ENCODE results near the gene VAC14. TPM values are rescaled to one million over a fixed set of nuclear protein-coding genes. Genes with fewer than 3 reads are reported as not detected.

VAC14 gene
- total RNA-seq, 1 donor from 2014 or later, result 16.1 TPM

GRCh38 chr16:70642633-70643032 lies 158.3 kb downstream of the VAC14 start:
- H3K27ac Mint-ChIP-seq, result peak overlapping the region; percentile 52
- no peaks in the 10 kb centered on the region for H3K4me1 ChIP-seq

DNA sequence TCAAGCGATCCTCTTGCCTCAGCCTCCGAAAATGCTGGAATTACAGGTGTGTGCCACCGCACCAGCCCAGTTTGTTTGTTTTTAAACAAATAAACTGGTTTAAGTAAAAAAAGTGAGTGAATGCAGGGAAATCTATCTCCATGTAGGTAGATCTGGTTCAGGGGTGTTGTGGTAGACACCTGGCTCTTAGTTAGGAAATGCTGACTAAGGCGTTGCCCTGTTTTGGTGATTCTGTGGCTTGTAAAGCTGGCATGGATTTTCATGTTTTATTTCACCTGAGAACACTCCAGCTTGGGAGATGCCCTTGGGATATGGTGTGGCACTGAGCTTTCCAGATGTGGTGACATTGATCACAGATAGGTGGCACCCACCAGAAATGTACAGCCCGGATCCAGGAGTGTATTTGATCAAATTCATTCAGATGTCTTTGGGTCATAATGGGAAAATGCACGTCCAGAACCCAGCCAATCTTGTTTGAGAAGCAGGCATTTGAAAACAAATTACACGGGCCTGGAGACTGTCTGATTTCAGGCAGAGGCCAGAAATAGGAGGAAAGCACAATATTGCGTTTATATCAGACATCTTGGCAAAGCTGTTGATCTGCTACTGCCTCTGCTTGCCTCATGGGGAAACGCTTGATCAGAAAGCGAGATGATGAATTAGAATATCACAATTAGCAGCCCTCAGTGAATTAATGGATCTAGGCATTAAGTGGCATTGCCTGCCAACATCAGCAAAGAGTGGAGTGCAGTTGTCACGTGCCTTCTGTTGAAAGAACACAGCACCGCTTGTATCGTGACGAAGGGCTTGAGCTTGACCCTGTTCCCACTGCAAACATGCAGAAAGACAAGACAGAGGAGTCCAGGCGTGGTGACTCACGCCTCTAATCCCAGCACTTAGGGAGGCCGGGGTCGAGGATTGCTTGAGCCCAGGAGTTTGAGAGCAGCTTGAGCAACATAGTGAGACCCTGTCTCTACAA lies 161.9 kb downstream of the VAC14 start:
- H4K20me1 ChIP-seq (ENCODE audit: low read depth), result no peaks in the 10 kb centered on the region
- peaks cover 21% of the 10 kb centered on the region for H3F3A ChIP-seq (ENCODE audit: low read depth)
- H3K27me3 ChIP-seq, result no peaks in the 10 kb centered on the region
- no peak overlapping the region for H3K4me3 ChIP-seq
- no peaks in the 10 kb centered on the region for H3K79me2 ChIP-seq (ENCODE audit: low read depth)
- H3K36me3 ChIP-seq, result no peaks in the 10 kb centered on the region
- Mint-ChIP-seq H3K9me3 (no peaks in the 10 kb centered on the region), H3K4me1 (peaks cover 27% of the 10 kb centered on the region), H3K27me3 (ENCODE audit: insufficient read depth, low read depth) (peaks cover 8% of the 10 kb centered on the region), H3K4me3 (peak overlapping the region; percentile 46), H3K36me3 (no peaks in the 10 kb centered on the region), H3K27ac (peak overlapping the region; percentile 73)
- H3K9me3 ChIP-seq (ENCODE audit: low read depth), result no peaks in the 10 kb centered on the region
- H3K27ac ChIP-seq, result no peak overlapping the region
- no peak overlapping the region for H3K9ac ChIP-seq
- H2AFZ ChIP-seq (replicated peaks), result no peak overlapping the region
- no peak overlapping the region for H3K4me2 ChIP-seq
- no peak for DNase-seq (ENCODE audit: low spot score)
- TF ChIP-seq, protein P1, sequence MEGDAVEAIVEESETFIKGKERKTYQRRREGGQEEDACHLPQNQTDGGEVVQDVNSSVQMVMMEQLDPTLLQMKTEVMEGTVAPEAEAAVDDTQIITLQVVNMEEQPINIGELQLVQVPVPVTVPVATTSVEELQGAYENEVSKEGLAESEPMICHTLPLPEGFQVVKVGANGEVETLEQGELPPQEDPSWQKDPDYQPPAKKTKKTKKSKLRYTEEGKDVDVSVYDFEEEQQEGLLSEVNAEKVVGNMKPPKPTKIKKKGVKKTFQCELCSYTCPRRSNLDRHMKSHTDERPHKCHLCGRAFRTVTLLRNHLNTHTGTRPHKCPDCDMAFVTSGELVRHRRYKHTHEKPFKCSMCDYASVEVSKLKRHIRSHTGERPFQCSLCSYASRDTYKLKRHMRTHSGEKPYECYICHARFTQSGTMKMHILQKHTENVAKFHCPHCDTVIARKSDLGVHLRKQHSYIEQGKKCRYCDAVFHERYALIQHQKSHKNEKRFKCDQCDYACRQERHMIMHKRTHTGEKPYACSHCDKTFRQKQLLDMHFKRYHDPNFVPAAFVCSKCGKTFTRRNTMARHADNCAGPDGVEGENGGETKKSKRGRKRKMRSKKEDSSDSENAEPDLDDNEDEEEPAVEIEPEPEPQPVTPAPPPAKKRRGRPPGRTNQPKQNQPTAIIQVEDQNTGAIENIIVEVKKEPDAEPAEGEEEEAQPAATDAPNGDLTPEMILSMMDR (IDR thresholded peaks at IDR 0.05), result no peak
- TF ChIP-seq EZH2 (IDR thresholded peaks at IDR 0.05) (no peak), EZH2phosphoT487 (IDR thresholded peaks at IDR 0.05) (no peak)
- H3K4me1 ChIP-seq, result peaks cover 17% of the 10 kb centered on the region

More at GRCh38 chr16:70642633-70643032, 158.3 kb downstream of the VAC14 start:
- Histone ChIP-seq H3F3A (ENCODE audit: low read depth) (no peaks in the 10 kb centered on the region), H3K27ac (no peak overlapping the region), H3K4me2 (no peak overlapping the region), H3K9ac (no peak overlapping the region), H3K4me3 (no peak overlapping the region), H2AFZ (replicated peaks) (no peak overlapping the region), H3K27me3 (no peaks in the 10 kb centered on the region), H3K36me3 (no peaks in the 10 kb centered on the region), H4K20me1 (ENCODE audit: low read depth) (no peaks in the 10 kb centered on the region), H3K79me2 (ENCODE audit: low read depth) (no peaks in the 10 kb centered on the region), H3K9me3 (ENCODE audit: low read depth) (no peaks in the 10 kb centered on the region)
- Mint-ChIP-seq H3K36me3 (no peaks in the 10 kb centered on the region), H3K9me3 (peaks cover under 1% of the 10 kb centered on the region), H3K4me3 (no peak overlapping the region), H3K27me3 (ENCODE audit: insufficient read depth, low read depth) (peaks cover 9% of the 10 kb centered on the region), H3K4me1 (peaks cover 27% of the 10 kb centered on the region)
- TF ChIP-seq EZH2phosphoT487 (IDR thresholded peaks at IDR 0.05) (no peak), EZH2 (IDR thresholded peaks at IDR 0.05) (no peak)
- TF ChIP-seq, protein P1 (IDR thresholded peaks at IDR 0.05), result no peak
- no peak for DNase-seq (ENCODE audit: low spot score)

Other genes starting within 250 kb of the VAC14 start
- gene IL34, start 154.6 kb downstream of the VAC14 start, total RNA-seq (ENCODE audit: low replicate concordance), result not detected in 2 replicates
- gene MTSS2, start 115.1 kb downstream of the VAC14 start, total RNA-seq (ENCODE audit: low replicate concordance), result 6.2 and 22.1 TPM in 2 replicates